Kidney epithelial cell (primary cell): Measurements from ENCODE around the gene OR51A2. TPM values are rescaled to one million over a fixed set of nuclear protein-coding genes. Genes with fewer than 3 reads are reported as not detected.
A peak's percentile ranks its signal among the peaks of the same experiment; 100 is the strongest.

Experiments used
- DNase-seq: peaks from one replicate; pipeline ENCODE4 v3.0.0-alpha.2; 2010; ENCODE audit warnings: low read depth
- H3K27me3 ChIP-seq: 2 replicates; pipeline ENCODE4 v1.6.0; 2011; ENCODE audit warnings: low read length; ENCODE audit not compliant: control insufficient read depth, insufficient read depth
- H3K36me3 ChIP-seq: 2 replicates; pipeline ENCODE4 v1.5.1; 2011; ENCODE audit warnings: low read length; ENCODE audit not compliant: control insufficient read depth, insufficient read depth
- H3K4me3 ChIP-seq: 2 replicates; pipeline ENCODE4 v1.5.1; 2011; ENCODE audit warnings: low read depth, mild to moderate bottlenecking, control low read depth, low read length
- total RNA-seq: library from RNA; depleted of rRNA; stranded (reverse); fragments of >200 nt; gene quantifications from 2 replicates; pipeline ENCODE4 v1.2.3, GENCODE V29; 2015
- TF ChIP-seq, protein P1 (sequence below): IDR thresholded peaks from 2 replicates; pipeline ENCODE4 v1.5.1; 2011; ENCODE audit warnings: mild to moderate bottlenecking, moderate library complexity, low read length, control low read depth, inconsistent platforms; ENCODE audit not compliant: insufficient read depth, poor library complexity, severe bottlenecking

Gene OR51A2
- total RNA-seq, 1 donor from 2014 or later, result not detected

GRCh38 chr11:4979036-4979435 lies 23.5 kb upstream of the OR51A2 start:
- H3K27me3 ChIP-seq, result no peaks in the 10 kb centered on the region

DNA sequence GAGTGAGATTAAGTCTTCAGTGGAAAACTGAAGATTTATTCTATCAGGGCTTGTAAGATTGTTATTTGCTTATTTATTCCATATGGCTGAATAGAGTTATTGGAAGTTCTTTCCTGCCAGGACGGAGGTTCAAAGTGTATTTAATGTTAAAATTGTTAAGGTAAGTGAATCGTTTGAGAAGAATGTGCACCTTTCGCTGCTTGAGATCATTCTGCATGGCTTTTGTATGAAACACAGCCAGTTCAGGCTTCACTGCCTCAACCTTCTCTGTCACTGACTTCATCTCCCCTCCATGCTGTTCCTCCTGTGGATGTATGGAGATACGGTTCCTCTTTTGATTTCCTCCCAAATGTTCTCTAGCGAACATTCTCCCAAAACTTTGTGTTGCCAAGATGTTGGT lies 19.9 kb upstream of the OR51A2 start:
- no peaks in the 10 kb centered on the region for H3K36me3 ChIP-seq
- H3K4me3 ChIP-seq, result no peak overlapping the region
- TF ChIP-seq, protein P1, sequence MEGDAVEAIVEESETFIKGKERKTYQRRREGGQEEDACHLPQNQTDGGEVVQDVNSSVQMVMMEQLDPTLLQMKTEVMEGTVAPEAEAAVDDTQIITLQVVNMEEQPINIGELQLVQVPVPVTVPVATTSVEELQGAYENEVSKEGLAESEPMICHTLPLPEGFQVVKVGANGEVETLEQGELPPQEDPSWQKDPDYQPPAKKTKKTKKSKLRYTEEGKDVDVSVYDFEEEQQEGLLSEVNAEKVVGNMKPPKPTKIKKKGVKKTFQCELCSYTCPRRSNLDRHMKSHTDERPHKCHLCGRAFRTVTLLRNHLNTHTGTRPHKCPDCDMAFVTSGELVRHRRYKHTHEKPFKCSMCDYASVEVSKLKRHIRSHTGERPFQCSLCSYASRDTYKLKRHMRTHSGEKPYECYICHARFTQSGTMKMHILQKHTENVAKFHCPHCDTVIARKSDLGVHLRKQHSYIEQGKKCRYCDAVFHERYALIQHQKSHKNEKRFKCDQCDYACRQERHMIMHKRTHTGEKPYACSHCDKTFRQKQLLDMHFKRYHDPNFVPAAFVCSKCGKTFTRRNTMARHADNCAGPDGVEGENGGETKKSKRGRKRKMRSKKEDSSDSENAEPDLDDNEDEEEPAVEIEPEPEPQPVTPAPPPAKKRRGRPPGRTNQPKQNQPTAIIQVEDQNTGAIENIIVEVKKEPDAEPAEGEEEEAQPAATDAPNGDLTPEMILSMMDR, result no peak
- H3K27me3 ChIP-seq, result no peaks in the 10 kb centered on the region
- DNase-seq, result peak; percentile 14

More at GRCh38 chr11:4979036-4979435, 23.5 kb upstream of the OR51A2 start:
- TF ChIP-seq, protein P1, result no peak
- H3K36me3 ChIP-seq, result no peaks in the 10 kb centered on the region
- no peak overlapping the region for H3K4me3 ChIP-seq
- no peak for DNase-seq

DNA sequence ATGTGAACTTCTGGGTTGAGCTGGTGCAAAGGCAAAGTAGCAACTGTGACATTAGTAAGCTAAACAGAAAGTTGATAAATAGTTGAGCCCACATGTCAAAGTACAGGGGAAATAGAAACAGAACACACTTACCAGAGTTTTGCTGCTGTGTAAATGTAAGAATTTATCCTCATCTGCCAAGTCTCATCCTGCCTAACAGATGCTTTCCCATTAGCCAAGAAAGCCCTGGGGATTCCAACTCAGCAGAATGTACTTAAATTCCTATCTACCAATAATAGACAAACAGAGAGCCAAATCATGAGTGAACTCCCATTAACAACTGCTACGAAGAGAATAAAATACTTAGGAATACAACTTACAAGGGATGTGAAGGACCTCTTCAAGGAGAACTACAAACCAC lies 7.3 kb upstream of the OR51A2 start:
- no peaks in the 10 kb centered on the region for H3K36me3 ChIP-seq
- no peaks in the 10 kb centered on the region for H3K27me3 ChIP-seq
- TF ChIP-seq, protein P1, result no peak
- DNase-seq, result no peak
- H3K4me3 ChIP-seq, result no peak overlapping the region

DNA sequence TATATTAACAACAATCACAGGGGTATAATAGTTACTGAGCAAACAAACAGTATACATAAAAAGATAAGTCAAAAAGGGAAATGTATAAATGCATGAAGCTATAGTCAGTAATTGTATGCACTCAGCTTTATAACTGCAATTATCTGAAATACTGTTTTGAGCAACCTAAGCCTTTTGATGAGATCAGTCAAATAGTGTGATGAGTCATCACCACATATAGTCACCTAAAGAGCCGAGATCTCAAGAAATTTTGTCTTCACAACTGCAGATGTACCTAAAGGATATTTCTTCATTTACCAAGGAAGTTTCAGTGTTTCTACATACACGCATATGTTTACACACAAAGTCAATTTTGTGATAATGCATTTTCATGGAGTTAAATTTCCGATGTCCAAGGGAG lies 5.4 kb upstream of the OR51A2 start:
- DNase-seq, result no peak
- Histone ChIP-seq H3K27me3 (no peaks in the 10 kb centered on the region), H3K36me3 (no peaks in the 10 kb centered on the region), H3K4me3 (no peak overlapping the region)
- TF ChIP-seq, protein P1, result no peak

DNA sequence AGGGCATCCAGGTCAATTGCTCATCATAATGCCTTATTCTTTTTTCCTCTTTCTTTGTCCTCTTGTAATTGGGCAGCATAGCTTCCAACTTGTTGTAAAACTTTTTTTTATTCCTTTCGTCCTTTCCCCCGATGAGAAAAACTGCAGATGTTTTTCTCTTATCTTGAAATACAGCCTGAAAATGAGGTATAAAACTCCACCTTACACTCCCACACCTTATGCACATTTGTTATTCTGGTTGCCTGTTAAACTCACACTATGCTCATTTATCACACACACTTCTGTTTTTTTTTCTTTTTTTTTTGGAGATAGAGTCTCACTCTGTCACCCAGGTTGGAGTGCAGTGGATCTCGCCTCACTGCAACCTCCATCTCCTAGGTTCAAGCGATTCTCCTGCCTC lies 1.9 kb upstream of the OR51A2 start:
- TF ChIP-seq, protein P1, result no peak
- H3K27me3 ChIP-seq, result no peaks in the 10 kb centered on the region
- no peak for DNase-seq
- H3K36me3 ChIP-seq, result no peaks in the 10 kb centered on the region
- H3K4me3 ChIP-seq, result no peak overlapping the region

DNA sequence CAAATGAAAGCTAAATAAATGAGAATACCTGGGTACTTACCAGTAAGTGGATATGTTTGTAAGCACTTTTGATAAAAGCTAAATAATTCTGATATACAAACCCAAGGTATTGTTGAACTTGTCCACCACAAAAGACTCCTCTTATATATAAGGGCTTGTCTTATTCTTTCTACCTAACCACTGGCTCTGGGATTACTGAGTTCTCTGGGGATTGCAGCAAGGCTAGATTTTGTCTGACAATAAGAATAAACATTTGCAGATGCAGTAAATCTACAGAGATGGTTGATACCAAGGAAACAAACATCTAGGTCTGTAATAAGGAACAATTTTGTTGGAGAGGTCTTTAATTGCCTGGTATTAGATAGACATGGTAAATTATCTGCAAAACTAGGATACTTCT lies 8.0 kb downstream of the OR51A2 start, which contains the start of gene OR51A4:
TSS of gene OR51A4 (minus strand) at position 101 of the 400 bp plus-strand sequence. CDS start 505 bp downstream, outside the sequence.
- H3K4me3 ChIP-seq, result no peak within 1 kb of the TSS
- no peaks in the 10 kb centered on the region for H3K27me3 ChIP-seq
- TF ChIP-seq, protein P1, result no peak
- no peak for DNase-seq
- no peaks in the 10 kb centered on the region for H3K36me3 ChIP-seq
